Caco-2 (cell line): ENCODE measurements around the gene SARNP. TPM values are rescaled to one million over a fixed set of nuclear protein-coding genes. Genes with fewer than 3 reads are reported as not detected.
"Not testable (repeated sequence)": the region's sequence is repeated elsewhere in the genome, so short reads cannot be mapped to it uniquely, and the experiment has no call there.

Experiments used
- BruUV-seq: library from RNA; stranded (reverse); fragments of 400-500 nt; replicated peaks from 2 replicates; lab custom pipeline; 2021; lab: Mats Ljungman, UMichigan
- CTCF ChIA-PET: fragments of 300-600 bp; sonication (Branson Sonifier 250); formaldehyde crosslinking; loops from one replicate; lab custom pipeline; 2022; ENCODE audit warnings: antibody characterized with exemption; lab: Charles Lee
- POLR2A ChIA-PET: fragments of 300-600 bp; sonication (Branson Sonifier 250); formaldehyde crosslinking; loops from one replicate; lab custom pipeline; 2022; ENCODE audit warnings: antibody characterized with exemption; lab: Charles Lee
- DNase-seq, 2 experiments: peaks; one replicate each; pipeline versions ENCODE4 v3.0.0 to v3.0.0-alpha.2; 2020 to 2022
- H3K27me3 ChIP-seq: replicated peaks from 2 replicates; pipeline ENCODE4 v1.6.0; 2011; ENCODE audit warnings: low read length; ENCODE audit not compliant: control insufficient read depth, insufficient read depth
- H3K36me3 ChIP-seq: 2 replicates; pipeline ENCODE4 v1.5.1; 2011; ENCODE audit warnings: low read length; ENCODE audit not compliant: control insufficient read depth, insufficient read depth
- H3K4me1 ChIP-seq: fragments of 250-450 bp; sonication (Bioruptor Pico); 2 replicates; pipeline ENCODE4 v1.5.1; 2020; ENCODE audit warnings: mild to moderate bottlenecking
- H3K4me3 ChIP-seq: 2 replicates; pipeline ENCODE4 v1.5.1; 2011; ENCODE audit warnings: low read depth, mild to moderate bottlenecking, control low read depth, low read length
- H3K9me3 ChIP-seq: fragments of 250-450 bp; sonication (Bioruptor Pico); 2 replicates; pipeline ENCODE4 v1.5.1; 2020; ENCODE audit warnings: mild to moderate bottlenecking, moderate library complexity
- H3K27ac Mint-ChIP-seq: one replicate; pipeline ENCODE4 v1.8.0; 2022; ENCODE audit warnings: mixed read lengths; ENCODE audit not compliant: unreplicated experiment
- H3K27me3 Mint-ChIP-seq: one replicate; pipeline ENCODE4 v1.8.0; 2022; ENCODE audit warnings: mixed read lengths; ENCODE audit not compliant: insufficient read depth, unreplicated experiment
- H3K36me3 Mint-ChIP-seq: one replicate; pipeline ENCODE4 v1.8.0; 2022; ENCODE audit warnings: mild to moderate bottlenecking, mixed read lengths; ENCODE audit not compliant: insufficient read depth, unreplicated experiment
- H3K4me1 Mint-ChIP-seq: one replicate; pipeline ENCODE4 v1.8.0; 2022; ENCODE audit warnings: low read depth, mixed read lengths; ENCODE audit not compliant: unreplicated experiment
- H3K4me3 Mint-ChIP-seq: one replicate; pipeline ENCODE4 v1.8.0; 2022; ENCODE audit warnings: mild to moderate bottlenecking, moderate library complexity, mixed read lengths; ENCODE audit not compliant: unreplicated experiment
- H3K9me3 Mint-ChIP-seq: one replicate; pipeline ENCODE4 v1.8.0; 2022; ENCODE audit warnings: mixed read lengths; ENCODE audit not compliant: unreplicated experiment
- CTCF ChIP-seq, 2 experiments: fragments of 200-600 bp in 1 of 2; IDR thresholded peaks; 1 replicate in 1 of 2; 2 replicates in 1 of 2; pipeline versions ENCODE4 v1.5.1 to v1.8.0; 2011 to 2022; ENCODE audit warnings: antibody characterized with exemption in 1 of 2, control low read depth in 1 of 2, inconsistent platforms in 1 of 2, low read depth in 1 of 2, low read length in 1 of 2, mild to moderate bottlenecking in 1 of 2, moderate library complexity in 1 of 2; ENCODE audit not compliant: insufficient read depth in 1 of 2, severe bottlenecking in 1 of 2, unreplicated experiment in 1 of 2
- intact Hi-C: fragments of 100-400 bp; cut with micrococcal nuclease; formaldehyde crosslinking; loops from one replicate; pipeline ENCODE4 v1.10.0; 2022; ENCODE audit not compliant: unreplicated experiment
- total RNA-seq: library from RNA; stranded (reverse); gene quantifications from 2 replicates; pipeline ENCODE4 v1.2.3, GENCODE V29; 2022

SARNP gene
- total RNA-seq, 1 experiment from 2014 or later: 77.6 TPM

GRCh38 chr12:55760663-55761062 is 56.9 kb downstream of the SARNP start:
- no peaks in the 10 kb centered on the region for H3K27me3 Mint-ChIP-seq
- DNase-seq: no peak
- CTCF ChIA-PET: no interaction called here
- Histone ChIP-seq H3K36me3 (peaks cover 4% of the 10 kb centered on the region), H3K4me1 (no peaks in the 10 kb centered on the region), H3K4me3 (no peak overlapping the region), H3K9me3 (no peaks in the 10 kb centered on the region), H3K27me3 (no peaks in the 10 kb centered on the region)
- intact Hi-C loops: no loop called here
- no peak for TF ChIP-seq CTCF (IDR thresholded peaks at IDR 0.05; ENCODE audit: insufficient read depth in 1 of 2, low read depth in 1 of 2, low read length in 1 of 2, severe bottlenecking in 1 of 2, unreplicated experiment in 1 of 2)
- H3K36me3 Mint-ChIP-seq: peaks cover 70% of the 10 kb centered on the region
- H3K27ac Mint-ChIP-seq: no peak overlapping the region
- H3K4me1 Mint-ChIP-seq: no peaks in the 10 kb centered on the region
- POLR2A ChIA-PET: no interaction called here
- H3K9me3 Mint-ChIP-seq: no peaks in the 10 kb centered on the region
- BruUV-seq: no TSS peak
- no peak overlapping the region for H3K4me3 Mint-ChIP-seq

DNA sequence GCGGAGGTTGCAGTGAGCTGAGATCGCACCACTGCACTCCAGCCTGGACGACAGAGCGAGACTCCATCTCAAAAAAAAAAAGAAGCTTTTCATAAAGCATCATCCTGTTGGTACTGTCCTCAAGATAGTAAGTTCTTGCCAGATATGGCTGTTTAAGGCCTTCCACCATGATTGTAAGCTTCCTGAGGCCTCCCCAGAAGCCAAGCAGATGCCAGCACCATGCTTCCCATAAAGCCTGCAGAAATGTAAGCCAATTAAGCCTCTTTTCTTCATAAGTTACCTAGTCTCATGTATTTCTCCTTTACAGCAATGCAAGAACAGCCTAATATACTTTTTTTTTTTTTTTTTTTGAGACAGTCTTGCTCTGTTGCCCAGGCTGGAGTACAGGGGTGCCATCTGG is 58.9 kb downstream of the SARNP start:
- peaks cover 80% of the 10 kb centered on the region for H3K36me3 Mint-ChIP-seq
- H3K4me1 ChIP-seq, H3K4me1 Mint-ChIP-seq, H3K36me3 ChIP-seq, H3K27ac Mint-ChIP-seq, BruUV-seq, H3K9me3 ChIP-seq, POLR2A ChIA-PET, DNase-seq, H3K9me3 Mint-ChIP-seq, H3K4me3 Mint-ChIP-seq, CTCF ChIA-PET, intact Hi-C loops, H3K27me3 ChIP-seq, H3K4me3 ChIP-seq, H3K27me3 Mint-ChIP-seq: not testable (repeated sequence)

- ChIA-PET CTCF (no interaction called here), POLR2A (no interaction called here)
- Histone ChIP-seq H3K4me1 (no peaks in the 10 kb centered on the region), H3K36me3 (peaks cover 4% of the 10 kb centered on the region), H3K4me3 (no peak overlapping the region), H3K9me3 (no peaks in the 10 kb centered on the region), H3K27me3 (no peaks in the 10 kb centered on the region)
- no peak for DNase-seq
- Mint-ChIP-seq H3K4me3 (no peak overlapping the region), H3K27ac (no peak overlapping the region), H3K27me3 (no peaks in the 10 kb centered on the region), H3K9me3 (no peaks in the 10 kb centered on the region), H3K4me1 (no peaks in the 10 kb centered on the region), H3K36me3 (peaks cover 89% of the 10 kb centered on the region)
- intact Hi-C loops: no loop called here
- no peak for TF ChIP-seq CTCF (IDR thresholded peaks at IDR 0.05; ENCODE audit: insufficient read depth in 1 of 2, low read depth in 1 of 2, low read length in 1 of 2, severe bottlenecking in 1 of 2, unreplicated experiment in 1 of 2)
- BruUV-seq: no TSS peak
These were observed 59.8 kb downstream of the SARNP start for GRCh38 chr12:55757701-55758100.

DNA sequence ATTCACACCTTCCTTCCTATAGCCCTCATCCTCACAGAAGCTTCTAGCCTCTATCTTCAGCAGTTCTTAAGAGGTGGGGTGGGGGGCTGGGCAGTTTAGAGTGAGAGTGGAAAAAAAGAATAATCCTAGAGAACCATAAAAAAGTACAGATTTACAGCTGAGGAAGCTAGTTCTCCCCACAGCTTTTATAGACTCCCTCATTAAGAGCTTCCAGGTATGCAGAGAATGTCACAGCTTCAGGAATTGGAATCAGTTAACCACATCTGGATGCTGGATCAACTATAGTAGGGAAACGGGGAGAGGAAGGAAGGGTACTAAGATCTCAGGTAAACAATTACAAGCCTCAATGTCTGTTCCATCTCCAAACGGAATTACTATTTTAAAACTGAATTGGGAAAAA is 62.3 kb downstream of the SARNP start:
- Histone ChIP-seq H3K4me3 (no peak overlapping the region), H3K27me3 (no peaks in the 10 kb centered on the region), H3K36me3 (peaks cover 4% of the 10 kb centered on the region), H3K4me1 (no peaks in the 10 kb centered on the region), H3K9me3 (no peaks in the 10 kb centered on the region)
- no peak for DNase-seq
- intact Hi-C loops: no loop called here
- TF ChIP-seq CTCF (IDR thresholded peaks at IDR 0.05; ENCODE audit: insufficient read depth in 1 of 2, low read depth in 1 of 2, low read length in 1 of 2, severe bottlenecking in 1 of 2, unreplicated experiment in 1 of 2): no peak
- H3K4me3 Mint-ChIP-seq: no peak overlapping the region
- CTCF ChIA-PET: interaction anchor here (0.6 to 1.2 kb wide), 2 partner anchors 18 to 349 kb away, joined by 3 to 4 read pairs; no protein-coding TSS in a partner anchor
- no peaks in the 10 kb centered on the region for H3K27me3 Mint-ChIP-seq
- BruUV-seq: no TSS peak
- peaks cover 85% of the 10 kb centered on the region for H3K36me3 Mint-ChIP-seq
- H3K27ac Mint-ChIP-seq: no peak overlapping the region
- no peaks in the 10 kb centered on the region for H3K9me3 Mint-ChIP-seq
- H3K4me1 Mint-ChIP-seq: no peaks in the 10 kb centered on the region
- POLR2A ChIA-PET: no interaction called here
